PC-3 (cell line): Measurements from ENCODE around the gene AMZ2.

Experiments
- CTCF ChIP-seq: fragments of 300-600 bp; sonication (generic); conservative IDR thresholded peaks from 2 replicates; pipeline ENCODE4 v1.5.1; 2017; ENCODE audit warnings: antibody characterized with exemption, low read depth, mild to moderate bottlenecking, low read length
- EZH2 ChIP-seq: fragments of 300-600 bp; sonication (generic); IDR thresholded peaks from one replicate; pipeline ENCODE4 v1.6.1; 2017; ENCODE audit warnings: antibody characterized with exemption, mild to moderate bottlenecking, low read length; ENCODE audit not compliant: unreplicated experiment
- EZH2phosphoT487 ChIP-seq: fragments of 300-600 bp; sonication (generic); IDR thresholded peaks from 2 replicates; pipeline ENCODE4 v1.6.1; 2018; ENCODE audit warnings: mild to moderate bottlenecking, antibody characterized with exemption, low read length, borderline replicate concordance

DNA sequence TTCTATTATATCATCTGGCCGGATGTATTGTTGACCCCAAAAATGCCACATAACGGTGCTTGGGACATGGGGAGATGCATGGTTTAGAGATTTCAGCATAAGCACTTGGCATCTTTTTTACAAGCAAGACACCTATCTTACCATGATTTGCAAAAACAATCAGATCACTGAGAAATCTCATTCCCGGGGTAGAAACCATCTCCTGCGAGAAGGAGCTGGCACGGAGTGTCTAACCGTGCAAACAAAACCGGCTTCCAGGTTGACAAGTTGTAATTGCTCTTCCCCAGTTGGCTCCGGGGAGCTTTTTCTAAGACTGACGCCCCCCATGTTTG lies 42.1 kb downstream of the AMZ2 start:
- TF ChIP-seq EZH2 (no peak), CTCF (no peak), EZH2phosphoT487 (no peak)
